Activated B cell treated with CpG ODN at 0.5 μM for 24 hours (primary cell): ENCODE data around the gene PLCB1. TPM values are rescaled to one million over a fixed set of nuclear protein-coding genes. Genes with fewer than 3 reads are reported as not detected.

Experiments used
- ATAC-seq: fragments of 200-7000 bp; cut with Tn5 transposase; one replicate; pipeline ENCODE4 v1.10.0; 2021; ENCODE audit warnings: low read depth, mild to moderate bottlenecking, moderate library complexity
- CTCF ChIA-PET: fragments of 350-600 bp; sonication (Branson Sonifier 250); formaldehyde crosslinking; loops from one replicate; lab custom pipeline; 2021; ENCODE audit warnings: antibody characterized with exemption; lab: Charles Lee
- POLR2A ChIA-PET: fragments of 350-600 bp; sonication (Branson Sonifier 250); formaldehyde crosslinking; loops from one replicate; lab custom pipeline; 2021; ENCODE audit warnings: antibody characterized with exemption; lab: Charles Lee
- DNase-seq: peaks from one replicate; pipeline ENCODE4 v3.0.0; 2022
- H3K27ac Mint-ChIP-seq: one replicate; pipeline ENCODE4 v1.8.0; 2020; ENCODE audit warnings: mixed read lengths
- H3K27me3 Mint-ChIP-seq: one replicate; pipeline ENCODE4 v1.8.0; 2021; ENCODE audit warnings: mixed read lengths
- H3K36me3 Mint-ChIP-seq: one replicate; pipeline ENCODE4 v1.8.0; 2021; ENCODE audit warnings: low read depth, mixed read lengths
- H3K4me1 Mint-ChIP-seq: one replicate; pipeline ENCODE4 v1.8.0; 2021; ENCODE audit warnings: mixed read lengths
- H3K4me3 Mint-ChIP-seq: one replicate; pipeline ENCODE4 v1.8.0; 2020; ENCODE audit warnings: mild to moderate bottlenecking, mixed read lengths
- H3K9me3 Mint-ChIP-seq: one replicate; pipeline ENCODE4 v1.8.0; 2020; ENCODE audit warnings: mixed read lengths
- intact Hi-C: fragments of 100-400 bp; cut with micrococcal nuclease; formaldehyde crosslinking; loops from one replicate; pipeline ENCODE4 v1.15.1; 2024
- total RNA-seq: library from RNA; stranded (reverse); gene quantifications from 2 replicates; pipeline ENCODE4 v1.2.3, GENCODE V29; 2022
- TF ChIP-seq, protein P1 (sequence below): fragments of 200-600 bp; IDR thresholded peaks from one replicate; pipeline ENCODE4 v1.8.0; 2022; ENCODE audit warnings: antibody characterized with exemption, mild to moderate bottlenecking

The PLCB1 gene
- total RNA-seq, 1 donor from 2014 or later = 0.86 TPM

GRCh38 chr20:8860011-8860495, 728.0 kb downstream of the PLCB1 start:
- Mint-ChIP-seq H3K36me3 (no peaks in the 10 kb centered on the region), H3K4me1 (no peaks in the 10 kb centered on the region), H3K9me3 (no peaks in the 10 kb centered on the region), H3K4me3 (no peak overlapping the region), H3K27ac (no peak overlapping the region), H3K27me3 (no peaks in the 10 kb centered on the region)
- CTCF ChIA-PET = no interaction called here
- ATAC-seq = no peak
- intact Hi-C loops = no loop called here
- TF ChIP-seq, protein P1, sequence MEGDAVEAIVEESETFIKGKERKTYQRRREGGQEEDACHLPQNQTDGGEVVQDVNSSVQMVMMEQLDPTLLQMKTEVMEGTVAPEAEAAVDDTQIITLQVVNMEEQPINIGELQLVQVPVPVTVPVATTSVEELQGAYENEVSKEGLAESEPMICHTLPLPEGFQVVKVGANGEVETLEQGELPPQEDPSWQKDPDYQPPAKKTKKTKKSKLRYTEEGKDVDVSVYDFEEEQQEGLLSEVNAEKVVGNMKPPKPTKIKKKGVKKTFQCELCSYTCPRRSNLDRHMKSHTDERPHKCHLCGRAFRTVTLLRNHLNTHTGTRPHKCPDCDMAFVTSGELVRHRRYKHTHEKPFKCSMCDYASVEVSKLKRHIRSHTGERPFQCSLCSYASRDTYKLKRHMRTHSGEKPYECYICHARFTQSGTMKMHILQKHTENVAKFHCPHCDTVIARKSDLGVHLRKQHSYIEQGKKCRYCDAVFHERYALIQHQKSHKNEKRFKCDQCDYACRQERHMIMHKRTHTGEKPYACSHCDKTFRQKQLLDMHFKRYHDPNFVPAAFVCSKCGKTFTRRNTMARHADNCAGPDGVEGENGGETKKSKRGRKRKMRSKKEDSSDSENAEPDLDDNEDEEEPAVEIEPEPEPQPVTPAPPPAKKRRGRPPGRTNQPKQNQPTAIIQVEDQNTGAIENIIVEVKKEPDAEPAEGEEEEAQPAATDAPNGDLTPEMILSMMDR = no peak
- POLR2A ChIA-PET = no interaction called here
- no peak for DNase-seq

DNA sequence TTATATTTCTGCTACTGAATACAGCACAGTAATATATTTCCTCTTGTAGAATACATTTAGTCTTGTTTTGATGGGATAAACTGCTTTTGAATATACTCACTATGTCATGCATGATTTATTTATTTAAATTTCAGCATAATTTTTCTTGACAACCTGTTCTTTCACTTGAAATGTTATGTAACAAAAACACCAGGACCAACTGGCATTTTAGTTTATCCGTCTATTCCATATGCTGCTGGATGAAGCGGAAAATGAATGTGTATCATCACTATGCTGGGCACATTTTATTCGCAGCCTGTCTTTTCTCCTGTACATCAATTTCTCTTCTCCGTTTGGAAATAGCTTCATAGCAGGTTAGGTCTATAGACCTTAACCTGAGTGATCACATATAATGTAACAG, 730.0 kb downstream of the PLCB1 start:
- no peak for ATAC-seq
- CTCF ChIA-PET = interaction anchor here (1.3 kb wide), 1 partner anchor 8 kb away, joined by 6 read pairs; no protein-coding TSS in a partner anchor
- no peaks in the 10 kb centered on the region for H3K9me3 Mint-ChIP-seq
- H3K4me1 Mint-ChIP-seq = no peaks in the 10 kb centered on the region
- intact Hi-C loops = no loop called here
- POLR2A ChIA-PET = no interaction called here
- H3K27me3 Mint-ChIP-seq = no peaks in the 10 kb centered on the region
- no peak overlapping the region for H3K27ac Mint-ChIP-seq
- no peaks in the 10 kb centered on the region for H3K36me3 Mint-ChIP-seq
- no peak for DNase-seq
- TF ChIP-seq, protein P1 = no peak
- H3K4me3 Mint-ChIP-seq = no peak overlapping the region

- CTCF ChIA-PET = no interaction called here
- no peaks in the 10 kb centered on the region for H3K9me3 Mint-ChIP-seq
- POLR2A ChIA-PET = no interaction called here
- DNase-seq (no peak), ATAC-seq (no peak)
- H3K27me3 Mint-ChIP-seq = no peaks in the 10 kb centered on the region
- intact Hi-C loops = no loop called here
- no peaks in the 10 kb centered on the region for H3K36me3 Mint-ChIP-seq
- TF ChIP-seq, protein P1 = no peak
- no peak overlapping the region for H3K4me3 Mint-ChIP-seq
- H3K27ac Mint-ChIP-seq = no peak overlapping the region
- H3K4me1 Mint-ChIP-seq = no peaks in the 10 kb centered on the region
Observed at GRCh38 chr20:8865636-8866035, 733.6 kb downstream of the PLCB1 start.

- DNase-seq = no peak
- no peaks in the 10 kb centered on the region for H3K36me3 Mint-ChIP-seq
- POLR2A ChIA-PET = no interaction called here
Observed at GRCh38 chr20:8867038-8867740, 735.1 kb downstream of the PLCB1 start.

DNA sequence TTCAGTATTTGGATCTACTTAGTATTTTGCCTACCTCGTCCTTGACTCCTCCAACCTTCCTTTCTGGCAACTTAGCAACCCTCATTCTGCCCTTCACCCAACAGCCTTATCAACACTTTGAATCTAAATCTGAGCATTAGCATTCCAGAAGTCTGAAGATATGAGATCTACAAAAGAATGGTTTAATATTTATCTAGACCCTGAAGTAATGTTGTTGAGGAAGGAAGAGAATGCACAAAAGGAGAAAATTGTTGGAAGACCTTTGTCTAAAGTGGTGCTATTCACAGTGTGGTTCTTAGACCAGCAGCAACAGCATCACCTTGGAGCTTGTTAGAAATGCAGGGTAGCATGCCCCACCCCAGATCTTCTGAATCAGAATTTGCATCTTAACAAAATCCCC, 738.6 kb downstream of the PLCB1 start:
- H3K4me3 Mint-ChIP-seq = no peak overlapping the region
- ChIA-PET POLR2A (no interaction called here), CTCF (no interaction called here)
- DNase-seq (no peak), ATAC-seq (no peak)
- no peaks in the 10 kb centered on the region for H3K36me3 Mint-ChIP-seq
- no peaks in the 10 kb centered on the region for H3K27me3 Mint-ChIP-seq
- intact Hi-C loops = no loop called here
- H3K9me3 Mint-ChIP-seq = no peaks in the 10 kb centered on the region
- no peaks in the 10 kb centered on the region for H3K4me1 Mint-ChIP-seq
- no peak overlapping the region for H3K27ac Mint-ChIP-seq
- TF ChIP-seq, protein P1 = no peak

More at GRCh38 chr20:8867038-8867740, 735.1 kb downstream of the PLCB1 start:
- Mint-ChIP-seq H3K9me3 (no peaks in the 10 kb centered on the region), H3K4me3 (no peak overlapping the region), H3K27me3 (no peaks in the 10 kb centered on the region), H3K27ac (no peak overlapping the region), H3K4me1 (no peaks in the 10 kb centered on the region)
- intact Hi-C loops = no loop called here
- ATAC-seq = no peak
- CTCF ChIA-PET = no interaction called here
- TF ChIP-seq, protein P1 = no peak
